Measurements from ENCODE around the gene SLC31A2. TPM values are rescaled to one million over a fixed set of nuclear protein-coding genes. Genes with fewer than 3 reads are reported as not detected.
"Not testable (repeated sequence)": the region's sequence is repeated elsewhere in the genome, so short reads cannot be mapped to it uniquely, and the experiment has no call there.

Gene SLC31A2, protein sequence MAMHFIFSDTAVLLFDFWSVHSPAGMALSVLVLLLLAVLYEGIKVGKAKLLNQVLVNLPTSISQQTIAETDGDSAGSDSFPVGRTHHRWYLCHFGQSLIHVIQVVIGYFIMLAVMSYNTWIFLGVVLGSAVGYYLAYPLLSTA
- total RNA-seq (2014; rRNA removed; shearing (Covaris generic)), result 11.4 and 13.3 TPM in 2 replicates

DNA sequence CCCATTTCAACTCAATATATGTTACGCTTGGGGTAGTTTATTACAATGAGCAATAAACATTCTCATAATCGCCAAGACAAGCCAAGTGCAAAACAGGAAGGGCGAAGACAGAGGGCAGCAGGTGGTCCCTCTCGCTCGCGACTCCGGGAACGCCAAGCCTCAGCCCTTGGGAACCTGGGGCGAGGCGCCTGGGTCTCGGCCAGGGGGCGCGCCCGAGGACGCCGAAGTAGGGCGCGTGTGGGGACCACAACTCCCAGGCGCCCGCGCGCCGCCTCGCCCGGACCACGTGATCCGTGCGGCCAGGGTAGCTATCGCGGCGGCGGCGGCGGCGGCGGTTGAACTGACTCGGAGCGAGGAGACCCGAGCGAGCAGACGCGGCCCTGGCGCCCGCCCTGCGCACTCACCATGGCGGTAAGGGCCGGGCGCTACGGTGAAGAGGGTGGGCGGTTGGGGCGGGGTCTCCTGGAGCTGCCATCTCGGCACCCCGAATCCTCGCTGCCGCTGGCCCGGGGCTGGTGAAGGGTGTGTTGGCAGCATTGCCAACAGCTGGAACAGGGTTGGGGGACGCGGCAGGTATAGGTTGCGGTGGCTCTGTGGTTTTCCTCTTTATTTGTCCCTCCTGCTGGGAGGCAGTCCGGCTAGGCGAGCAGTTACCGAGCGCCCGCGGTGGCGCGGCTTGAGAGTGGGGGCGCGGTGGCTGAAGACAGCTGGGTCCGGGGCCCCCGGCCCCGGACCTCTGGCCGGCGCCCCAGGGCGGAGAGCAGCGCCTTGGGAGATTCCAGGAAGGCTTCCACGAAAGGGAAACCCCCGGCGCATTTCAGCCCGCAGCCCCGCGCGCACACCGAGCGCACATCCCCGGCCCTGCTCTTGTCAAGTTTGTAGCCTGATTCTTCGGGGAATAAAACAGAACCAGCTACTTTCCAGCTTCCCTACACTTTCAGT is at the start of gene SLC31A2:
SLC31A2 (plus strand) TSS at position 338 of the 942 bp plus-strand sequence; CDS start at position 406, 68 bp downstream.
- peak; percentile 83 for DNase-seq (ENCODE audit: low read depth)

DNA sequence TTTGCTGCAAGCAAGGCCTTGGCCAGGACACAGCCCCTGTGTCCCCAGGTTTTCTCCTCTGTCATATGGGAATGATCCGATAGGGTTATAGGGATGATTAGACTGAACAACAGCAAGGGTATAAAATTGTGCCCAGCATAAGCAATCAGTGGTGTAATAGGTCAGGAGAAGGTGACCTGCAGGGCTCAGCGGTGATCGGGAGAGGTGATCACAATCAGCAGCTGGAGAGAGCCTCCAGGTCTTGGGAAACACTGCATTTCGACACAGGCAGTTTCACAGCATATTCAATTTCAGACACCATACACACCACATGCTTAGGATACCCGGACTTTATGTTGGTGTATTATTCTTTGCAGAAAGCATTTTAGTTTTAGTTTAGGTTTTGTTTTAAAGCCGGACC is 45.5 kb upstream of the SLC31A2 start:
- not testable (repeated sequence) for DNase-seq (ENCODE audit: low read depth)

DNA sequence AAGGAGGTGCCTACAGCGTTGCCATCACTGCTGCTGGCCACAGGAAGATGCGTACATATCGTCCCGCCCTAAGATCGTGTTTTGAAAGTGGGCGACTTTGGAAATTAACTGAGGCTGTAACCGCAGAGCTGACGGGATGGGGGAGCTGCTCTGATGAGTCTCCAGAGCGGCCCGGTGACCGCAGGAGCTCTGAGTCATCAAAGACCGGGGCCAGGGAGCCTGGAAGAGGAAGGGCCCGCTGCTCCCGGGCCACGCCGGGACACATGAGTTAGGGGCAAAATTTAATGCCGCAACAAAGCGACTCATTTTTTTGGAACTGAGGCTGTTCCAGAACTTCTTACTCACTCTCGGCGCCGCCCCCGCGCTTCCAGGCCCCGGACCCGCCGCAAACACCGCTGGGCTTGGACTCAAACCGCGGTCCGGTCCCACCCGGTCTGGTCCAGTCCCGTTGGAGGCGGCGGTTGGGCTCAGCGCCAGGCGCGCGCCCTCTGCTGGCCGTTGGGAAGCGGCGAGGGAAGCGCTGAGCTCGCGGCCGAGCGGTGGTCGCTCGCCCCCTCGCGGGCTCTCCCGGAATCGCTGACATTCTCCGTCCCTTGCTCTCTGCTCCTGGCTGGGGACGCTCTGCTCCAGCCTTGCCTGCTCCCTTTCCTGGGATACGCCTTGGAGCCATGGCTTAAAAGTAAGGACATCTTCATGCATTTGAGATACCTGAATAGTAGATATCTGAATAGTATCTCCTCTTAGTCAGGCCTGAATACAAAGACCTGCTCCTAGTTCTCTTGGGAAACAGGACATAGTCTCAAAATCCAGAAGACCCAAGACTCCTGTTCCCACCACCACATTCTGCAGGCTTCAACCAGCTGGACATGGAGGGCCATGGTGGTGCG is 39.5 kb upstream of the SLC31A2 start:
- peak; percentile 16 for DNase-seq (ENCODE audit: low read depth)

DNA sequence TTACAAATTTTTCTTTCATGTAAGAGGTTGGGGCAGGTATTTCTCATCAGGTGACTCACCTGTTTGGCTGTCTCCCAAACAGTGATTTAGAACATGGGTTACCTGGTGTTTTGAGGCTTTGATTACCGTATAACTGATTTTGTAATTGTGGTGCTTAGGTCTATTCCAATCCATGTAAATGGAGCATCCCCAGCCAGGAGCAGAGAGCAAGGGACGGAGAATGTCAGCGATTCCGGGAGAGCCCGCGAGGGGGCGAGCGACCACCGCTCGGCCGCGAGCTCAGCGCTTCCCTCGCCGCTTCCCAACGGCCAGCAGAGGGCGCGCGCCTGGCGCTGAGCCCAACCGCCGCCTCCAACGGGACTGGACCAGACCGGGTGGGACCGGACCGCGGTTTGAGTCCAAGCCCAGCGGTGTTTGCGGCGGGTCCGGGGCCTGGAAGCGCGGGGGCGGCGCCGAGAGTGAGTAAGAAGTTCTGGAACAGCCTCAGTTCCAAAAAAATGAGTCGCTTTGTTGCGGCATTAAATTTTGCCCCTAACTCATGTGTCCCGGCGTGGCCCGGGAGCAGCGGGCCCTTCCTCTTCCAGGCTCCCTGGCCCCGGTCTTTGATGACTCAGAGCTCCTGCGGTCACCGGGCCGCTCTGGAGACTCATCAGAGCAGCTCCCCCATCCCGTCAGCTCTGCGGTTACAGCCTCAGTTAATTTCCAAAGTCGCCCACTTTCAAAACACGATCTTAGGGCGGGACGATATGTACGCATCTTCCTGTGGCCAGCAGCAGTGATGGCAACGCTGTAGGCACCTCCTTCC is 37.9 kb upstream of the SLC31A2 start:
- peak; percentile 15 for DNase-seq (ENCODE audit: low read depth)

DNA sequence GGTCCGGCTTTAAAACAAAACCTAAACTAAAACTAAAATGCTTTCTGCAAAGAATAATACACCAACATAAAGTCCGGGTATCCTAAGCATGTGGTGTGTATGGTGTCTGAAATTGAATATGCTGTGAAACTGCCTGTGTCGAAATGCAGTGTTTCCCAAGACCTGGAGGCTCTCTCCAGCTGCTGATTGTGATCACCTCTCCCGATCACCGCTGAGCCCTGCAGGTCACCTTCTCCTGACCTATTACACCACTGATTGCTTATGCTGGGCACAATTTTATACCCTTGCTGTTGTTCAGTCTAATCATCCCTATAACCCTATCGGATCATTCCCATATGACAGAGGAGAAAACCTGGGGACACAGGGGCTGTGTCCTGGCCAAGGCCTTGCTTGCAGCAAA is 32.0 kb upstream of the SLC31A2 start:
- not testable (repeated sequence) for DNase-seq (ENCODE audit: low read depth)

DNA sequence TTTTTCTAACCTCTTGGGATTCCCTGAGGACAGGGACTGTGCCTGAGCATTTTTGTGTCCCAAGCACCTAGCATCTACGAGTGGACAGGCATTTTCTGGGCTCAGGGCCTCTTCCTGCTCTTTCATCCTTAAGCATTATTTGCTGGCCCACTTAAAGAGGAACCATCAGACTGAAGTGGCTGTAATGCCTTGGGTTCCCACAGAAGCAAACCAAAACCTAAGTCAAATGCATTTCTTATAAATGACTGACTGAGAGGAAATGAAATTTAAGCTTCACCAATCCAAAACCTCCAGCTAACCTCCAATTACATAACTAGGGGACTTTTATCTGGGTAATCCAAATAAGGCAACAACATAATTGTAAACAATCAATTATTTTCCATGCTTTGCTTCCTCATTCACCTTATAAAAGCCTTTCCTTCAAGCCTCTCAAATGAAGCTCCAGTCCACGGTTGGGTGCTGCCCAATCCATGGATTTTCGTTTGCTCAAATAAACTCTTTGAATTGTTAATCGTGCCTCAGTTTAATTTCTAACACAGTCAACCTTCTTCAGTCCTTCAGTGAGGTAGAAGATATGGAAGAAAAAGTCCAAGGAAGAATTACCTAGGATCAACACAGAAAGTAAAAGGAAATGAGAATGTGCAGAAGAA is 25.3 kb upstream of the SLC31A2 start:
- no peak for DNase-seq (ENCODE audit: low read depth)

DNA sequence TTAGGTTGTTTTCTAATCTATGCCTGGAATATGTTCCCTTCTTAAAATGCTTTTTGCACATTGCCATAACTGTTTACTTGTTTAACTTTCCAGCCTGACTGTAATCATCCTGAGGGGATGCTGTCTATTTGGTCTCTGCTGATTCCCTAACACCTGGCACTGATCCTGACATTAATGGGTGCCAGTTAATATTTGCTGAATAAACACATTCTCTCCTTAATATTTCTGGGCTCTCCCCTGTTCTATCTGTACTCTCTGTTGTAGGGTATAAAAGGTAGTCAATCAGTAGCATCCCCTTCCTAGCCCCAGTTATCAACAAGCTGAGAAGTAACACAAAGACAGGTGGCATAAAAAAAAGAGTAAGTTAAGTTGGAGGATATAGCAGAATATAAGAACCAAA is 21.3 kb upstream of the SLC31A2 start:
- DNase-seq (ENCODE audit: low read depth), result no peak

DNA sequence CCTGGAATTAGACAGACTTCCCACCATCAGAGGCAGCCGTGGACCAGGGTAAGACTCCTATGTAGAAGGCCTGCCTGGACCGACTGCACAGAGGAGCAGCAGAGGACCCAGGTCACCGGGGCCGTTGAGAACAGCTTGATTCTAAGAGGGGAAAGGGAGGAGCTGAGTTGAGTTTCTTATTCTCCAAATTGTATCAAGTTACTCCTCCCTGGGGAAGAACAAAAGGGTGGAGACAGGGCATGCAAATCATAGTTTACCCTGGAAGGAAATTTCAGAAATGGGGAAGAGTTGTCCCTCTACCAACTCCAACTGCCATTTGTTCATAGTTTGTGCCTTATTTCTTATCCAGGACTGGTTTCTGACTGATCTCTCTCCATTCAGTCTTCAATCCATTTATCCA is 20.9 kb upstream of the SLC31A2 start:
- no peak for DNase-seq (ENCODE audit: low read depth)

DNA sequence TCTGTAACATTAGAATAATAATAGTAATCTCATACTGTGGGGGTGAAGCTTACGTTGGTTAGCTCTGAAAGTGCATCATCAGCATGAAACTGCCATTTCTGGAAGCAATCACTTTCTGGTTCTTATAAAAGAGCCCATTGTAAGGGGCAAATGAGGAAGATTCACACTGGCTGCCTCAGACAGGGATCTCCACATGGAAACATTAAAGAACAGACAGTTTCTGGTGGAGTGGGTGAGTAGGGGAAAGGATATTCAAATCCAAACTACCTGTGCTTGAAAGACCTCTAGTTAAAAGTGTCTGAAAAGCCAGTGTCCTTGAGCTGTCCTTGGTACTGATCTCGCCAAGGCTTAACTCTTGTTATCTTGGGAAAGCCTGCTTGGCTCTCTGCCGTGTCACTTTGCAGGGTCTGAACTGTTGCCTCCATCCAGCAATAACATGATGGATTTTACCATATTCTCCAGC is 19.1 kb upstream of the SLC31A2 start:
- peak; percentile 34 for DNase-seq (ENCODE audit: low read depth)

DNA sequence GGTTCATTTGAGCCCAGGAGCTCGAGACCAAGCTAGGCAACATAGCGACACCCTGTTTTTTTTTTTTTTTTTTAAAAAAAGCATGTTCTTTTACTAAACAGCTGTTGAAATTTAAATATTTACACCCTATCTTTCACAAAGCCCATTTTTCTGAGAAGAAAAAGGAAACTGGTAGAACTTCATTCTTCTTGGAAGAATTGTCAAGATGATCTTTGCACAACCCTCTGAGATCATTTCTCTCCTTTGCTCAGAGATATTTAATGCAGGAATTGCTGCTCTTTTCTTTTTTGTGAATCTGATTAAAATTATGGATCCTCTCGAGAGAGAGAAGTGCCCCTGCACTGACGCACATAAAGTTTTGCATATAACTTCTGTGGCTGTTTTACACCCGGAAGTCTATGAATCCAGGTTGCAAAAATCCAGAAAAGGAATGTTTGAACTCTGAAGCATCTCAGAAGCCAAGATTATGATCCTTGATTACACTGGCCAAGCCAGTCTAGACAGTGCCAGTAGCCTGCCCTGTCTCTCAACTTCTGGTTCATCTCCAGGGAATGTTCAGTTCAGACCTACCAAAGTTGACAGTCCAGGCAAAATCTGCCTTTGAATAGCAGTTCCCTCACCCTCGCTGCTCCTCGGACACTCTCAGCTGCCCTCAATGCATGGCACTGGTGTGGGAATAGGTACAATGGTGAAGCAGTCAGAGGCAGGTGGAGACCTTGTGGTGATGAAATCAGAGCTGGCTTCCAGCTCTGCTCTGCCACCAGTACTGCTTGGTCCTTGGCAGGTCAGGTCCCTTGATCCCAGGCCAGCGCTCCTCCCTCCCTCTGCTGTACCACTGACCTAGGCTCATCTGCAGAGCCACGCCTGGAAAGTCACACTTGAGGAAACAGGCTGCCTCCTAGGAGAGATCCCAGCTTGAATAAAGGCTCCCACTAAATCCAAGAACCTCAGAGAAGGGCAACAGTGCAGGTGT is 13.3 kb upstream of the SLC31A2 start:
- no peak for DNase-seq (ENCODE audit: low read depth)

DNA sequence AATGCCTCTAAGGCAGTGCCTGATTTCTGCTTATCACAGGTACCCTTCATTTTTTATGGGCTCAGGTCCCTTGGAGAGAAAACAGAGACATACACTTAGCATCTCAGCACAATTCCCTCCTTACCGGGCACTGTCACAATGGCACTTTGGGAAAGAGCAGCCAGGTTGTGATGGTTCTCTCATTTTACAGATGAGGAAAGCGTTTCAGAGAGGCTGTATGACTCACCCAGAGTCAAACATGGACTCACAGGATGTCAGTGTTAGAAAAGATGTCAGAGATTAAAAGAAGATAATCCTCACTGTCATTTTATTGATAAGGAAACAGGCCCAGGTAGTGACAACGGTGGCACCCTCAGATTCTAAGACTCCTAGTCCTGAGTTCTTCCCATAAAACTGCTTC is 12.0 kb upstream of the SLC31A2 start:
- DNase-seq (ENCODE audit: low read depth), result no peak

DNA sequence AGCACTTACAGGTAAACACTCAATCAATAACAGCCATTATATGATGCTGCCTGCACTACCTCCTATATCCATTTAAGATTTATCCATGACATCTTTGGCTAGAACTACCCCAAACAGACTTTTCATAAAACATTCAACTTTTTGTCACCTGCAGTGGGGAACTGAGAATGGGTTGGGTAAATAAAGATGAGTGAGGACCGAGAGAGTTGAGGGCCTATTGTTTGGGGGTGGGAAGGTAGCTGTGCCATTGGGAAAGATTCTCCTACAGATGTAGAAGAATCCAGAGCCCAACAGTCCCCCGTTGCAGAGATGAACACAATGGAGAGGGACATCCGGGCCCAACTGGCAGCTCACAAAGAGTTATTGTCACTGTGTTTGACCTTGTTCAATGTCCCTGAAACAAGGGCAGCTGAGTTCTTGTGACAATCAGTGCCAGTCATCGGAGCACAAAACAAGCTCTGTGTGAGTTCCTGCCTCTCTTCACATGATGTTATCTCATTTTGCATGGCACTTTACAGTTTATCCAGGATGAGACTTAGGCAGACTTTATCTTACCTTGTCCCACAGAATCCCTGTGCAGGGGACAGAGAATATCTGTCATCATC is 11.5 kb upstream of the SLC31A2 start:
- no peak for DNase-seq (ENCODE audit: low read depth)

DNA sequence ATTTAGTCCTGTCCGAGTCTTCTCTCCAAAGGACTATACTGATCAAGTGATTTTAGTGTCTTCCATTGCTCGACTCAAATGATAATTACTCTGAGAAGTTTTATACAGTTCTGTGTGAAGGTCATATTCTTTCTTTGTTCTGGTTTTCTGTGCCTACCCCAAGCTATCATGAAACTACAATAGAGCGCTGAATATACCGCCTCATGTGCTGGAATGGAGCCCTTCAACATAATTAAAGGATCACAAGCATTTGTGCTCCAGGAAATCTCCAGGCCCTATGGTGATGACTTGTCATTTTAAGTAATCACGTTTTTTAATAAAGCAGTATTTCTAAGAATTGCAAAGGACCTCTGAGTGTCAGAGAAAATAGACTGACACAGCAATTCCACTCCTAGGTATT is 10.9 kb upstream of the SLC31A2 start:
- DNase-seq (ENCODE audit: low read depth), result no peak

DNA sequence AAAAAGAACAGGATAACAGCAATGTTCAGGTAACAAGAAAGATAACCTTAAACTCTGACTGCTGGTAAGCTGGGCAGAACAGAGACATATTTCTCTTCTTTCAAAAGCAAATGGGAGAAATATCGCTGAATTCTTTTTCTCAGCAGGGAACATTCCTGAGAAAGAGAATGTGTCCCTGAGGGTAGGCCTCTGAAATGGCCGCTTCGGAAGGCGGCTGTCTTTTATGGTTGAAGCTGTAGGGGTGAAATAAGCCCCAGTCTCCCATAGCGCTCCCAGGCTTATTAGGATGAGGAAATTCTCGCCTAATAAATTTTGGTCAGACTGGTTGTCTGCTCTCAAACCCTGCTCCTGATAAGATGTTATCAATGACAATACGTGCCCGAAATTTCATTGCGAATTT is 9.9 kb upstream of the SLC31A2 start:
- DNase-seq (ENCODE audit: low read depth), result not testable (repeated sequence)

DNA sequence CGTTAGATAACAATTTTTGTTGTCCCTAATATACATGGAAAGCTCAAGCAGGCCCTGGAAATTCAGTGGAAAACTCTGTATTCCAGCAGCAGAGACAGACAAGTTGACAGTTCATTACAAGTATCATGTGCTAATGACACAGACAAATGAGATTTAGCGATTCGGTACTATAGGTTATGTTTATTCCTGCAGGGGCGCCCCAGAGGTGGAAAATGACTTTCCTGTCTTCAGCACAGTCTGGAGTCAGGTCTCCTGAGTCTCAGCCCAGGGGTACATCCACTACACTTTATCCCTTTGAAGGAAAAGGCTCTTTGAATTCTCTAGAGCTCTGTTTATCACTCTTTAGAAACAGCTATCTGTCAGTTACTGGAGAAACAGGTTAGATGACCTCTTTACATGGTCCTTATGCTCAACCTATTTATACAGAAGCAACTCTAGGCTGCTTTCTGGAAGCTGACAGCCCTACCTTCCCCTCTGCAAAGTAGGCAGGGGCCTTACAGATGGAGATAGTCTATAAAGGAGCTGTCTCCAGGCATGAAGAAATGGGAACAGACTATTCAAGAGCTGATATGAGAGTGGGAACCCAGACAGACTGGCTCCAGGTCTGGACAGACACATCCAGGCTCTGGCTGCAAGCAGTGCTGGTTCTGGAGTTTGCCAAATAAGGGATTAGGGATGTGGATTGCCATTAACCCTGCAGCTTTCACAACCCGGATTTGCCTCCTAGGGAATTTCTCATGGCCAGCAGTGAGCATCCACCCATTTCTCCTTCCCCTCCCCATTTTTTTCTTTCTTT is 7.2 kb upstream of the SLC31A2 start:
- no peak for DNase-seq (ENCODE audit: low read depth)

DNA sequence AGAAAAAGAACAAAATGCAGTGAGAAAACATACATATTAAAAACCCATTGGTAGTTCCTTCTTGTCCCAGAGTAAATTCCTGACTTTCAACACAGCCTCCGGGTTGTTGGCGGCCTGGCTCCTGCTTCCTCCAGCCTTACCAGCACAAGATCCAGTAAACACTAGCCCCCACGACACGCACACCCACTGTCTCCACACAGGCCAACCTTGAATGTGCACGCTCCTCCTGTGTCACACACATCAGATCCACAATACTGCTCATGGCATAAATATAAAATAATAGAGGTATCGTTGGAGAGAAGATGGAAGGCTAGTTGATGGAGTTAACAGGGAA is 2.5 kb upstream of the SLC31A2 start:
- DNase-seq (ENCODE audit: low read depth), result no peak

DNA sequence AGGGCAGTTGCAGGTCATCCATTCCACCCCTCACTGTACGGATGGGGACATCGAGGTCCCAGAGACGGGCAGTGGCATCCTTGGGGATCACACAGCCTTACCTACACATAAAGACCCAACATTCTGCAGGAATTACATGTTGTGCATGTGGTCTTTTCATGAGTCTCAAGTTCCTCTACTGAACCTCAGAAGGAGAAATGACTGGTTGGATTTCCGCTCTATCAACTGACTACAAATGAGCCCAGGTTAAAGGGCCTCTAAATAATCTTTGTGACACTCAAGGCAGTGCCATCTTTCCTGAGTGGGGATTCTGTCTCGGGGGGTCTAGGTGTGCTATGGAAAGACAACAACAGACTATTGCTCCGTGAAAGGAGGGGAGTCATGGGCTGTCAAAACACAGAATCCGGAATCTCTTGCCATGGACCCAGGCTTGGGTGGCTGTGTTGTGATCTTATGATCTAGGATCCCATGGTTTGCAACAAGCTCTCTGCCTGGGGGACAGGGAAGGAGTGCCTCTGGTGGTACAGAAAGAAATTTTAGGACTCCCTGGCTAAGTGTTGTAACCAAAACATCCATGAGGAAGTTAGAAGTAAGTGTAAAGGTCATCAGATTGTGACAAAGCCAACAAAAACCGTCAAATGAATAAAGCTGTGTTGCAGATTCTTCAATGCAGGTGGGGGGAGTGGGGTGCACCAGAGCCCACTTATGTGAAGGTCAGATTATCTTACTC is 1.9 kb upstream of the SLC31A2 start:
- DNase-seq (ENCODE audit: low read depth), result no peak

DNA sequence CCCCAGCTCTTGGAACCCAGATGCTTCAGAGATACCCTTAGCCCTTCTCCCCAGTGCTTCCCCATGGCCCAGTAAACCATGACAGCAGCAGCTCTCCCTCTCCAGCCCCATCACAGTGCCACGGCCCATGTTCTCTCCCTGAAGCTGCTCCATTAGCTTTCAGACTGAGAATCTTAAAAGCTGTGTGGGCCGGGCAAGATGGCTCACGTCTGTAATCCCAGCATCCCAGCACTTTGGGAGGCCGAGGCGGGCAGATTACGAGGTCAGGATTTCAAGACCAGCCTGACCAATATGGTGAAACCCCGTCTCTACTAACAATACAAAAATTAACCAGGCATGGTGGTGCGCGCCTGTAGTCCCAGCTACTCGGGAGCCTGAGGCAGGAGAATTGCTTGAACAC is 1.2 kb upstream of the SLC31A2 start:
- not testable (repeated sequence) for DNase-seq (ENCODE audit: low read depth)

Data from RPMI7951 (cell line).